ENCODE data around the gene PSMG4.
A peak's percentile ranks its signal among the peaks of the same experiment; 100 is the strongest.

Gene PSMG4

GRCh38 chr6:3260296-3260695, 1.5 kb downstream of the PSMG4 start:
- POLR2A ChIA-PET: interaction anchor here (0.7 to 2.8 kb wide), 5 partner anchors 13 to 234 kb away, joined by 3 to 14 read pairs (median 11); partner anchors contain the start of gene TUBB2A
- Histone ChIP-seq H3K36me3 (ENCODE audit: control insufficient read depth in 2 of 2, insufficient read depth in 1 of 2, low read length in 2 of 2) (peaks cover 0 to 39% of the 10 kb centered on the region in 2 experiments; a peak in 2 of 3 replicates), H3K27ac (ENCODE audit: extremely low read depth, low read depth, low read length) (no peak overlapping the region), H3K9me3 (ENCODE audit: control insufficient read depth, insufficient read depth, low read depth, low read length) (no peaks in the 10 kb centered on the region), H3K4me3 (ENCODE audit: low read depth, low read length) (no peak overlapping the region), H3K4me1 (ENCODE audit: control insufficient read depth, insufficient read depth, low read length) (peaks cover 10% of the 10 kb centered on the region; the same call in 1 of the 2 replicates)
- no peak for TF ChIP-seq ZNF423 (tag by site-specific recombination; IDR thresholded peaks at IDR 0.05)
- no peak for TF ChIP-seq ZBTB1 (tag by site-specific recombination; IDR thresholded peaks at IDR 0.05)
- no peak for TF ChIP-seq TCF7L2 (IDR thresholded peaks at IDR 0.05; ENCODE audit: borderline replicate concordance, low read depth, low read length)
- TF ChIP-seq ZSCAN16 (tag by site-specific recombination; IDR thresholded peaks at IDR 0.05): no peak
- TF ChIP-seq ZNF654 (tag by site-specific recombination; IDR thresholded peaks at IDR 0.05; ENCODE audit: low read depth): no peak
- no peak for TF ChIP-seq REST (tag by site-specific recombination; IDR thresholded peaks at IDR 0.05)
- no peak for TF ChIP-seq ZXDB (tag by site-specific recombination; IDR thresholded peaks at IDR 0.05)
- no peak for TF ChIP-seq KLF1 (tag by site-specific recombination; IDR thresholded peaks at IDR 0.05)
- no peak for TF ChIP-seq CTCF (tag by site-specific recombination; IDR thresholded peaks at IDR 0.05)
- TF ChIP-seq PRDM10 (tag by site-specific recombination; IDR thresholded peaks at IDR 0.05): no peak
- CTCF ChIA-PET: interaction anchor here (0.5 to 1.9 kb wide), 5 partner anchors 9 to 271 kb away, joined by 3 to 10 read pairs (median 3); no protein-coding TSS in a partner anchor

GRCh38 chr6:3260772-3261517, 2.2 kb downstream of the PSMG4 start:
- ChIA-PET CTCF (interaction anchor here (0.8 to 1.9 kb wide), 4 partner anchors 9 to 272 kb away, joined by 3 to 10 read pairs (median 3); no protein-coding TSS in a partner anchor), POLR2A (interaction anchor here (0.7 to 2.8 kb wide), 3 partner anchors 98 to 133 kb away, joined by 3 to 14 read pairs (median 7); partner anchors contain the start of gene TUBB2A)
- Histone ChIP-seq H3K4me1 (ENCODE audit: control insufficient read depth, insufficient read depth, low read length) (peaks cover 10% of the 10 kb centered on the region; the same call in 1 of the 2 replicates), H3K4me3 (ENCODE audit: low read depth, low read length) (no peak overlapping the region), H3K27ac (ENCODE audit: extremely low read depth, low read depth, low read length) (no peak overlapping the region), H3K36me3 (ENCODE audit: control insufficient read depth in 2 of 2, insufficient read depth in 1 of 2, low read length in 2 of 2) (peaks cover 0 to 43% of the 10 kb centered on the region in 2 experiments; a peak in 2 of 3 replicates), H3K9me3 (ENCODE audit: control insufficient read depth, insufficient read depth, low read depth, low read length) (no peaks in the 10 kb centered on the region)
- TF ChIP-seq REPIN1 (tag by site-specific recombination; IDR thresholded peaks at IDR 0.05; ENCODE audit: low read depth): no peak
- TF ChIP-seq ZNF18 (tag by site-specific recombination; IDR thresholded peaks at IDR 0.05): no peak
- no peak for TF ChIP-seq ZNF10 (tag by site-specific recombination; IDR thresholded peaks at IDR 0.05)
- TF ChIP-seq ZNF354C (tag by site-specific recombination; IDR thresholded peaks at IDR 0.05; ENCODE audit: borderline replicate concordance, low read depth): no peak
- no peak for TF ChIP-seq KLF10 (tag by site-specific recombination; IDR thresholded peaks at IDR 0.05)
- TF ChIP-seq ZNF580 (tag by site-specific recombination; IDR thresholded peaks at IDR 0.05): no peak
- peak; percentile 13; the same call in 1 of the 2 replicates for TF ChIP-seq ZBTB6 (tag by site-specific recombination; IDR thresholded peaks at IDR 0.05)

Data from HEK293 (cell line).